Measurements from ENCODE around the gene ZNF396.

Gene ZNF396

DNA sequence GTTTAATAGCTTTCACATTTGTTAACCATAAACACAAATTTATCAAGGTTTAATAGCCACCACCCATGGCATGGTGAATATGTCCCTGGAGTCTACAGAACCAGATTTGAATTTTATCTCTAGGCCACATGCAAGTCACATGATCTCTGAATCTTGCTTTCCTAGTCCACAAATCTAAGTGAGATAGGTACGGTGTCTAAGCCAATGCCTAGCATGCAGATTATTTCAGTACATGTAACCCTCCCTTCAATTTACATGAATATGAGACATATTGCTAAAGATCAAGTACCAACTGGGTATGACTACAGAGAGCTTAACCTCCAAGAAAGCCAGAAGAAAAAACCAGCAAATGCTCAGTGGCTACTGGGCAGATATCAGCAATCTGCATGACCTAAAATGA is 42.9 kb downstream of the ZNF396 start:
- FAIRE-seq = no peak

DNA sequence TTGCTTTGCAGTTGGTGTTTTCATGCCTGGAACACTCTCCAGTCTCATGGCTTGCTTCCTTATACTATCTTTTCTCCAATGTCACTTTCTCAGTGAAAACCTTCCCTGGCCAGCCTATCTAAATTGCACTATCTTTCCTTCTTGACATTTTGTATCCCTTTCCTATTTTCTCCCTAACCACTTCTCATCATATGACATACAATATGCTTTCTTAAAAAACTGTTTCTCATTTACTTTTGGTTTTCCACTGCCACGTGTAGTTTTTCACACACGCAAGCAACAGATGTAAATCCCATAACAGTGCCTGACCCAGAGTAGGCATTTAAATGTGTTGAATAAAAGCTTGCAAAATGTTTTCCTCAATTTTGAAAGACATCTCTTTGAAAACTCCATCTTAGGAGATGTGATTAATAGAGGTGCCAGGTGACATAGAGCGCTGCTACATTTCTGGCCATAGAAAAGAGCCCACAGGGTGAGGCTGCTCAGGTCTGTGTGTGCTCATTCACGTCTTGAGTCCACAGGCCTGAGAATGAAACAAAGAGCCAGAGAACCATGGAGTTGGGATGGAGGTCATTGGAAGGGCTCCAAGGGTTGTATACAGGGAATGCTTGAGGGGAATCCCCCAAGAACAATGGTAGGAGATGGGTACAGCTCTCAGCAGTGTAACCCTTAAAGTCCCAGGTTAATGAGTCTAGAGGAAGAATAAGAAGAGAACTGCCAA is 45.6 kb downstream of the ZNF396 start:
- FAIRE-seq = no peak

GRCh38 chr18:35328868-35329267 is 48.3 kb downstream of the ZNF396 start:
- FAIRE-seq = no peak

DNA sequence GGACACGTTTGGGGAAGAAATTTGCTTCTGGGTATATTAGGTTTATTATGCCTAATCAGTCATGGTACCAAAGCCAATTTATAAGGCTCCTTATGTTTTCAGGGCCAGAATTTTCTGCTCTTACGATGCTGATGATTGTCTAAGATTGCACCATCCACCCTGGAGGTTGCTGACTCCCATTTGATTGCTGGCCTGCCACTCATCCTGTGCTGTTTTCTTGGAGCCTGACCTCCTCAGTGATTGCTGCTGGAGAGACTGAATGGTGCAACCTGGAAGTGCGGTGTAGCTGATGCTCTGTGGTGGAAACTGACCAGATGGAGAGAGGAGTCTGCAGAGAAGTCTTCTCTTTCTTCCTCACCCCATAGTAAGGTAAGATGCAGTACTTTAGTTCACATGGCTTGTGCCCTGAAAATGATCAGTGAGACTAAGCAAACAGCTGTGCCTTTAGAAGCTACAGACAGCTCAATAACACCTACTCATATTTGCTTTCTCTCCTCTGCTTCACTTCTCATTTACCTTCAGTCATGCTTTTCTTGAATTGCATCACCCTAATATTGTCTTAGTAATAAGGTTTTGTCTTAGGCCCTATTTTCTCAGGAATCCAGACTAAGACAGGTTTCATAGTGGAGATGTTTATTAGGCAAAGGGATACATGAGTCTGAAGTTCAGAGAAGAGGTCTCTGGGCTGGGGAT is 50.3 kb downstream of the ZNF396 start:
- FAIRE-seq = no peak

- no peak for FAIRE-seq
Observed at GRCh38 chr18:35324926-35325655, 52.0 kb downstream of the ZNF396 start.

DNA sequence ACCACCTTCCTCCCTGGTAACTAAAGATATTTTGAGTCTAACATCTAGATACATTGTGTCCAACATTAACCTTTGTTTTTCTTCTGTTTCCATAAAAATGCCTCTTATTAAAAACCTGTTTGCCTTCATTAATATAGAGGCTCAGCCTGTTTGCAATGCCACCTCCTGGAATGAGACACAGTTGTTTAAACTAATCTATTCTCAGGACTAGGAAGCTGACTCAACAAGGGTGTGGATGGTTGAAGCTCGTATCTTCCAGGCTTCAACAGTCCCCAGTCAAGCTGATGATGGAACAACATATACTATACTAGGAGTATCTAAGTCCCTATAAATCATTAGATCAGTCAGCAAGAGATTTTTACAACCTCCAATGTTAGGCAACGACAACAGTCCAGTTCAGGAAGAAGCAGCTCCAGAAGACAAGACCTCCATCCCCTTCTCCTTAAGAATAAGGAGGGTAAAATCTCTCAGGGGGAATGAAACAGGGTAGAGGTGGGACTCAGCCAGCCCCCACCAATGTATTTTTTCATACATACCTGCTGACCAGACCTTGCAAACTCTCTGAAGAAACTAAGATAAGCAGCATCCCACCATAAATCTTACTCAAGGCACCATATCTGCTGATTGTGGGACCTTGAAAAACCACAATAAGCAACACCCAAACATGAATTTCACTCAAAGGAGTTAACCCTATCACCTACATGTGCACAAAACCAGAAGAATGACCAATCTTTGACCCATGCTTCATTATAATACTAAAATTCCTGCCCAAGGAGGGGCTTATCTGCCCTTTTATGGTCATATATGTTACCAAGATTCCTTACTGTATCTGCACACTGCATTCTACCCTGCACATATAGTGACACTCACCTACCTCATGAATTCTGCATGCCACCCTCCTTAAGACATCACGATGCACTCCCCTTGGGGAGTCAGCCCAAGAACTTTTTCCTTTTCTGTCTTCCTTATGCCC is 54.4 kb downstream of the ZNF396 start:
- FAIRE-seq = no peak

All from colon (tissue), 2 donors.